Measurements from ENCODE around the gene ZNRD2. TPM values are rescaled to one million over a fixed set of nuclear protein-coding genes. Genes with fewer than 3 reads are reported as not detected.

ZNRD2 gene
- polyA plus RNA-seq, 1 experiment: 23.5 TPM

DNA sequence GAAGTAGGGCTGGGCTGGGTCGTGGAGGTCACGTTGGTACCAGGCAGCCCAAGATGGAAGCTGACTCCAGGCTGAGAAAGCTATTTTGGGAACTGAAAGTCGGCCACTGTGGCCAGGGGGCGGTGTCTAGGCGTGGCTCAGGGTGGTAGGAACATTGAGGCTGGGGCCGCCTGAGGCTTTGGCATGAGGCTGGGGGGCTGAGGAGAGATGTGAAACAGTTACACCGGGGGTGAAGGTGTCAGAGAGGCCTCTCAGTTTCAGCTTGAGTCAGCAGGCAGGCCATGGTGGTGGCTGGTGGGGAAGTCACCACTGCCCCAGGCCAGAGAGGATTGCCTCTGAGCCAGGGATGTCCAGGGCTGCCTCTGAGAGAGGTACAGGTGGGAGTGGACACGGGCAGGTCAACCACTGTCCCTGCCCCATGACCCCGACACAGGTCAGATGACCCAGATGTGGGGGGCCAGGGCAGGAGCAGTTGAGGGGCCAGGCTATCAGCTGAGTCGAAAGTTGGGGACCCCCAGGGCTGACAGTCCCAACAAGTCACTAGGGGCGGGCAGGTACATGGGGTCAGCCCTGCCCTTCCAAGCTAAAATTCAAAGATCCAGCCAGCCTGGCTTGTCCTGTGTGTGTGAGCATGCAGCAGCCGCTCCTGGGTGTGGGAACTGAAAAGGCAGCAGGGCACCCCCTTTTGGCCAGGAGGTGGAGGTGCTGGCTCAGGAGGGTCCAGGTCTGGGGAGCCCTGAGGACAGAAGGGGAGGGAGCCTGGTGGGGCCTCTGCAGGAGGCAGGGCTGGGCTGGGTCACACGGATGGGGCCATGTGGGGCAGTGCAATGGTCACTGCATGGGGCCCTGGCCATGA is 18.1 kb downstream of the ZNRD2 start:
- Histone ChIP-seq H3K27me3 (ENCODE audit: control insufficient read depth, insufficient read depth, low read length) (no peaks in the 10 kb centered on the region), H3K4me3 (ENCODE audit: low read depth, low read length) (no peak overlapping the region), H3K27ac (ENCODE audit: low read depth, low read length) (no peak overlapping the region), H3K9me3 (ENCODE audit: control insufficient read depth, insufficient read depth, low read length) (no peaks in the 10 kb centered on the region)
- ChIA-PET POLR2A (interaction anchor here (1.3 kb wide), 1 partner anchor 48 kb away, joined by 4 read pairs; no protein-coding TSS in a partner anchor), CTCF (interaction anchor here (0.5 to 0.6 kb wide), 2 partner anchors 16 to 229 kb away, joined by 5 read pairs; partner anchors contain the start of gene FAM89B)
- DNase-seq (ENCODE audit: low read depth, low spot score): no peak
- TF ChIP-seq, protein P1, sequence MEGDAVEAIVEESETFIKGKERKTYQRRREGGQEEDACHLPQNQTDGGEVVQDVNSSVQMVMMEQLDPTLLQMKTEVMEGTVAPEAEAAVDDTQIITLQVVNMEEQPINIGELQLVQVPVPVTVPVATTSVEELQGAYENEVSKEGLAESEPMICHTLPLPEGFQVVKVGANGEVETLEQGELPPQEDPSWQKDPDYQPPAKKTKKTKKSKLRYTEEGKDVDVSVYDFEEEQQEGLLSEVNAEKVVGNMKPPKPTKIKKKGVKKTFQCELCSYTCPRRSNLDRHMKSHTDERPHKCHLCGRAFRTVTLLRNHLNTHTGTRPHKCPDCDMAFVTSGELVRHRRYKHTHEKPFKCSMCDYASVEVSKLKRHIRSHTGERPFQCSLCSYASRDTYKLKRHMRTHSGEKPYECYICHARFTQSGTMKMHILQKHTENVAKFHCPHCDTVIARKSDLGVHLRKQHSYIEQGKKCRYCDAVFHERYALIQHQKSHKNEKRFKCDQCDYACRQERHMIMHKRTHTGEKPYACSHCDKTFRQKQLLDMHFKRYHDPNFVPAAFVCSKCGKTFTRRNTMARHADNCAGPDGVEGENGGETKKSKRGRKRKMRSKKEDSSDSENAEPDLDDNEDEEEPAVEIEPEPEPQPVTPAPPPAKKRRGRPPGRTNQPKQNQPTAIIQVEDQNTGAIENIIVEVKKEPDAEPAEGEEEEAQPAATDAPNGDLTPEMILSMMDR (IDR thresholded peaks at IDR 0.05; ENCODE audit: low read depth, low read length): peak; percentile 47

DNA sequence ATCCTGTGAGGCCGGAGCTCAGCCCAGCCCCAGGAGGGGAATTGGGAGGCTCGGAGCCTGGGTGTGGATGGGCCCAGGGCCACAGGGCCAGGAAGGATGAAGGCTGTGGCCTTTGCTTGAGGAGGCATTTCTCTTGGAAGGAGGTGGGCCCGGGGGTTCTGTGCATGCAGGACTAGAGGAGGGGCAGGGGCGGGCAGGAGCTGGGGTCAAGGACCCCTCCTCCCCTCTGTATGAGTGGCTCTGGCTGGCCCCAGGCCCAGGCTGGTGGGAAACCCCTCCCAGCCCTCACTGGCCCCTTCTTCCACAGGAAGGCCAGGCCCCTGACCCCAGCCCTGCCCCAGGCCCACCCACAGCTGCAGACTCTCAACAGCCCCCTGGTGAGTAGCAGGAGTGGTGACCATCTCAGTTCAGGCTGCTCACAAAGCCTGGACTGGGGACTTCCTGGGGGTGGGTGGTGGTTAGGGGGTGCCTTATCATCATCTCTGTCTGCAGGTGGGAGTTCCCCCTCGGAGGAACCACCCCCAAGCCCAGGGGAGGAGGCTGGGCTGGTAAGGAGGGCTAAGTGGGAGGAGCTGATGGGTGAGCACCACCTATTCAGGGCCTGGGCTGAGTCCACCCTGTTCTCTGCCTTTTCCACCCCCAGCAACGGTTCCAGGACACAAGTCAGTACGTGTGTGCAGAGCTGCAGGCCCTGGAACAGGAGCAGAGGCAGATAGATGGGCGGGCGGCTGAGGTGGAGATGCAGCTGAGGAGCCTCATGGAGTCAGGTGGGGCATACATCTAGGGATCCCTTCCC is 19.4 kb downstream of the ZNRD2 start:
- POLR2A ChIA-PET: interaction anchor here (0.7 to 1.1 kb wide), 2 partner anchors 64 to 177 kb away, joined by 3 to 4 read pairs; no protein-coding TSS in a partner anchor

DNA sequence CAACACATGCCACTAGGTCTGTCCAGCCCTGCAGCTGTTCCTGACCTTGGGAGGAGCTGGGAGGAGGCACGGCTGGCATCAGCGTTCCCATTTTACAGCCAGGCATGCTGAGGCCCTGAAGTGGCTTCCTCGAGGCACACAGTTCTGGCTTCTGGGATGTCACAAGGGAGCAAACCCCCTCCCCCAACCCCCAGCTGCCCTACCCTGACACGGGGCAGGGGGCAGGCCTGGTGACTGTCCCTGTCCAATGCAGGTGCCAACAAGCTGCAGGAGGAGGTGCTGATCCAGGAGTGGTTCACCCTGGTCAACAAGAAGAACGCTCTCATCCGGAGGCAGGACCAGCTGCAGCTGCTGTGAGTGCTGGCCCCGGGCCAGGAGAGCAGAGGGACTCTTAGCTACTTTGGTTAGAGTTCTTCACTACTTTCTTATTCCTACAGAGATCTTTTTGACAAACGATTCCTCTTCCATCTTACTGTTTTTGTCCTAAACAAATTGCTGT is 20.0 kb downstream of the ZNRD2 start:
- TF ChIP-seq, protein P1 (IDR thresholded peaks at IDR 0.05; ENCODE audit: low read depth, low read length): no peak
- ChIA-PET CTCF (interaction anchor here (1.0 to 1.5 kb wide), 3 partner anchors 12 to 50 kb away, joined by 3 to 5 read pairs (median 5); no protein-coding TSS in a partner anchor), POLR2A (interaction anchor here (0.7 to 1.1 kb wide), 2 partner anchors 63 to 177 kb away, joined by 3 to 4 read pairs; no protein-coding TSS in a partner anchor)
- DNase-seq (ENCODE audit: low read depth, low spot score): peak; percentile 57
- no peaks in the 10 kb centered on the region for H3K27me3 ChIP-seq (ENCODE audit: control insufficient read depth, insufficient read depth, low read length)
- H3K4me3 ChIP-seq (ENCODE audit: low read depth, low read length): no peak overlapping the region
- H3K27ac ChIP-seq (ENCODE audit: low read depth, low read length): no peak overlapping the region
- no peaks in the 10 kb centered on the region for H3K9me3 ChIP-seq (ENCODE audit: control insufficient read depth, insufficient read depth, low read length)

More for the DNA sequence above, 19.4 kb downstream of the ZNRD2 start:
- H3K27me3 ChIP-seq (ENCODE audit: control insufficient read depth, insufficient read depth, low read length): no peaks in the 10 kb centered on the region
- CTCF ChIA-PET: interaction anchor here (1.0 to 1.5 kb wide), 3 partner anchors 12 to 49 kb away, joined by 3 to 5 read pairs (median 5); no protein-coding TSS in a partner anchor
- H3K4me3 ChIP-seq (ENCODE audit: low read depth, low read length): no peak overlapping the region
- no peak for DNase-seq (ENCODE audit: low read depth, low spot score)
- TF ChIP-seq, protein P1 (IDR thresholded peaks at IDR 0.05; ENCODE audit: low read depth, low read length): no peak
- H3K9me3 ChIP-seq (ENCODE audit: control insufficient read depth, insufficient read depth, low read length): no peaks in the 10 kb centered on the region
- H3K27ac ChIP-seq (ENCODE audit: low read depth, low read length): no peak overlapping the region

DNA sequence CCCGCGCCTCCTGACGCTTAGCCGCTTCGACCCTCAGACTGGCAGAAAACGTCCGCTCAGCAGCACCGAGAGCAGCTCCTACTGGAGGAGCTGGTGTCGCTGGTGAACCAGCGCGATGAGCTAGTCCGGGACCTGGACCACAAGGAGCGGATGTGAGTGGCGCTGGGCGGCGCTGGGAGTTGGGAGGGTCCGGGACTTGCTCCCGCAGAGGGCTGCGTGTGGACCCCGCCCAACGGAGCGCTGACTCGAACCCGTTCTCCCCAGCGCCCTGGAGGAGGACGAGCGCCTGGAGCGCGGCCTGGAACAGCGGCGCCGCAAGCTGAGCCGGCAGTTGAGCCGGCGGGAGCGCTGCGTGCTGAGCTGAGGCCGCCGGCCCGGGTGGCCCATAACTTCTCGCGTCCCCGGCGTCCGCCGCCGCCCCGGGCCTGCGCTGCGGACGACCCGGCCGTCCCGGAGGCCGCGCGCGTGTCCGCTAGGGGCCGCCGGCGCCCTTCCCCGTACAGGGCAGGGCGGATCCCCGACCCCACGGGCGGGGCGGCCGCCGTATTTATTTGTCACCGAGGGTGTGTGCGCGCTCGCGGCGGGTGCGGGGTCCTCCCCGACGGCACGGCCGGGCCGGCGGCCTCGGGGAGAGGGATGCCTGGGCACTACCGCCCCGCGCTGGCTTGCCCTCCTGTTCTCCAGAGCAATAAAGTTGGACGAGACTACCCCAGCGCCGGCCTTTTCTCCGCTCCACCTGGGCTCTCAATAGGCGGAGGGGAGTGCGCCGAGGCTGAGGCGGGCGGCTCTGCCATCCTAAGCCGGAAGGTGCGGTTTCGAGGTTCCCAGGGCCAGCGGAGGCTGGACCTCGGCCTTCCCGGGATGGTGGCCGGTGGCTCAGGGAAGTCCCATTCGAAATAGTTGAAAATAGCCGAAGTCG is 21.9 kb downstream of the ZNRD2 start:
- Histone ChIP-seq H3K27me3 (ENCODE audit: control insufficient read depth, insufficient read depth, low read length) (no peaks in the 10 kb centered on the region), H3K9me3 (ENCODE audit: control insufficient read depth, insufficient read depth, low read length) (no peaks in the 10 kb centered on the region), H3K27ac (ENCODE audit: low read depth, low read length) (no peak overlapping the region), H3K4me3 (ENCODE audit: low read depth, low read length) (no peak overlapping the region)
- CTCF ChIA-PET: interaction anchor here (0.6 to 3.8 kb wide), 7 partner anchors 12 to 51 kb away, joined by 3 to 48 read pairs (median 13); partner anchors contain the start of genes FAM89B, PCNX3 and ZNRD2
- POLR2A ChIA-PET: interaction anchor here (0.6 kb wide), 1 partner anchor 81 kb away, joined by 6 read pairs; no protein-coding TSS in a partner anchor
- DNase-seq (ENCODE audit: low read depth, low spot score): no peak
- TF ChIP-seq, protein P1 (IDR thresholded peaks at IDR 0.05; ENCODE audit: low read depth, low read length): peak; percentile 1; the same call in 1 of the 2 replicates

All from AG04450 (cell line).